ENCODE results near the gene SNRPA. TPM values are rescaled to one million over a fixed set of nuclear protein-coding genes. Genes with fewer than 3 reads are reported as not detected.
A peak's percentile ranks its signal among the peaks of the same experiment; 100 is the strongest.

SNRPA gene
- total RNA-seq (2014; rRNA removed; shearing (Covaris generic)) (315 and 328 TPM in 2 replicates), total RNA-seq (2022) (214 and 244 TPM in 2 replicates), Bru-seq, nascent RNA (percentile 91 among the genes with signal in this experiment), BruChase-seq, experiment 1, labeled RNA remaining after a 6-hour chase (percentile 93 among the genes with signal in this experiment), BruChase-seq, experiment 2, labeled RNA remaining after a 2-hour chase (percentile 88 among the genes with signal in this experiment)
- long read RNA-seq, transcript SNRPA-201 (6 exons, 1,621 nt) = major isoform, 208 of 235 reads
- long read RNA-seq, partial matches to known transcripts = 6 of 235 reads
- long read RNA-seq, other reads (novel, unspliced or antisense) = 19 of 235 reads

DNA sequence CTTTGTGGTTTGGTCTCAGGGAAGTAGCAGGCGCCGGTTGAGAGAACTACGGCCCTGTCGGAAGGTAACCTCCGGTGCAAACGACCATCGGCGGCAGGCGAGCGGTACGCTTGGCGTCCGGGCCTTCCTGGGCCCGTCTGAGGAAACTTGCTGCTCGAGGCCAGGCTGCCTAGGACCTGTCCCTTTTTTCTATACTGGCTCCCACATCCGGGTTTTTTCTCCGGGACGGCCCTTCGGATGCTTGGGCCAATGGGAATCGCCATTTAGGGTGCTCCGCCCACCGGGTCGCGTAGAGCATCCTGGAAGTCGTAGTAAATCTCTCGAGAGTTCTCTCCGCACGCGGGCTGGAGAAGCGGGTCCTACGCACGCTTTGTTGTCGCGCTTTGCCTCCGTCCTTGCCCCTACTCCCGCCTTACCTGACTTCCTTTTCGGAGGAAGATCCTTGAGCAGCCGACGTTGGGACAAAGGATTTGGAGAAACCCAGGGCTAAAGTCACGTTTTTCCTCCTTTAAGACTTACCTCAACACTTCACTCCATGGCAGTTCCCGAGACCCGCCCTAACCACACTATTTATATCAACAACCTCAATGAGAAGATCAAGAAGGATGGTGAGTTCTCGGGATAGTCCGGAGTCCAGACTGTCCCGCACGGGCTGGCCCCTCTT, at the start of gene SNRPA:
SNRPA (plus strand) TSS at position 330 of the 664 bp plus-strand sequence; CDS start at position 536, 206 bp downstream.
- no peak within 1 kb of the TSS; the same call in 1 of the 2 replicates for H2AFZ ChIP-seq (ENCODE audit: low read length)
- CTCF ChIA-PET (ENCODE audit: unreplicated experiment) = interaction anchor here (1.0 kb wide), 1 partner anchor 88 kb away, joined by 3 read pairs; no protein-coding TSS in a partner anchor
- DNase-seq (ENCODE audit: low spot score) = peak; percentile 99
- TF ChIP-seq, protein P1, sequence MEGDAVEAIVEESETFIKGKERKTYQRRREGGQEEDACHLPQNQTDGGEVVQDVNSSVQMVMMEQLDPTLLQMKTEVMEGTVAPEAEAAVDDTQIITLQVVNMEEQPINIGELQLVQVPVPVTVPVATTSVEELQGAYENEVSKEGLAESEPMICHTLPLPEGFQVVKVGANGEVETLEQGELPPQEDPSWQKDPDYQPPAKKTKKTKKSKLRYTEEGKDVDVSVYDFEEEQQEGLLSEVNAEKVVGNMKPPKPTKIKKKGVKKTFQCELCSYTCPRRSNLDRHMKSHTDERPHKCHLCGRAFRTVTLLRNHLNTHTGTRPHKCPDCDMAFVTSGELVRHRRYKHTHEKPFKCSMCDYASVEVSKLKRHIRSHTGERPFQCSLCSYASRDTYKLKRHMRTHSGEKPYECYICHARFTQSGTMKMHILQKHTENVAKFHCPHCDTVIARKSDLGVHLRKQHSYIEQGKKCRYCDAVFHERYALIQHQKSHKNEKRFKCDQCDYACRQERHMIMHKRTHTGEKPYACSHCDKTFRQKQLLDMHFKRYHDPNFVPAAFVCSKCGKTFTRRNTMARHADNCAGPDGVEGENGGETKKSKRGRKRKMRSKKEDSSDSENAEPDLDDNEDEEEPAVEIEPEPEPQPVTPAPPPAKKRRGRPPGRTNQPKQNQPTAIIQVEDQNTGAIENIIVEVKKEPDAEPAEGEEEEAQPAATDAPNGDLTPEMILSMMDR (conservative IDR thresholded peaks at IDR 0.05; ENCODE audit: low read length) = no peak
- no peak for TF ChIP-seq EZH2phosphoT487 (IDR thresholded peaks at IDR 0.05; ENCODE audit: borderline replicate concordance, low read depth, low read length)
- peak within 1 kb of the TSS; percentile 90 for H3K4me2 ChIP-seq (ENCODE audit: low read length)
- intact Hi-C loops (cut with micrococcal nuclease; ENCODE audit: unreplicated experiment) = loop anchor here (1.0 to 5.0 kb wide), 4 partner anchors 26 to 89 kb away; partner anchors contain the start of gene EGLN2
- H3K9me2 ChIP-seq (ENCODE audit: insufficient read depth, low read length) = no peaks in the 10 kb centered on the region
- peak within 1 kb of the TSS; percentile 79 for H3K27ac ChIP-seq (ENCODE audit: low read depth, low read length, poor library complexity, severe bottlenecking)
- H3K4me1 ChIP-seq (ENCODE audit: insufficient read depth, low read length, poor library complexity, severe bottlenecking) = peaks cover 52% of the 10 kb centered on the region
- peaks cover 22% of the 10 kb centered on the region for H4K20me1 ChIP-seq (ENCODE audit: insufficient read depth, low read length)
- POLR2A ChIA-PET = interaction anchor here (0.8 to 3.8 kb wide), 5 partner anchors 10 to 55 kb away, joined by 3 to 29 read pairs (median 4); partner anchors contain the start of gene RAB4B
- H3K79me2 ChIP-seq (ENCODE audit: insufficient read depth, low read depth, low read length) = peaks cover 69% of the 10 kb centered on the region
- H3K9me3 ChIP-seq (ENCODE audit: low read length) = no peaks in the 10 kb centered on the region
- H3K36me3 ChIP-seq (ENCODE audit: insufficient read depth, low read length) = peaks cover 44% of the 10 kb centered on the region
- BruUV-seq (replicated peaks) = no TSS peak
- peak within 1 kb of the TSS; percentile 80 for H3K4me3 ChIP-seq (ENCODE audit: low read depth, low read length, poor library complexity, severe bottlenecking)

DNA sequence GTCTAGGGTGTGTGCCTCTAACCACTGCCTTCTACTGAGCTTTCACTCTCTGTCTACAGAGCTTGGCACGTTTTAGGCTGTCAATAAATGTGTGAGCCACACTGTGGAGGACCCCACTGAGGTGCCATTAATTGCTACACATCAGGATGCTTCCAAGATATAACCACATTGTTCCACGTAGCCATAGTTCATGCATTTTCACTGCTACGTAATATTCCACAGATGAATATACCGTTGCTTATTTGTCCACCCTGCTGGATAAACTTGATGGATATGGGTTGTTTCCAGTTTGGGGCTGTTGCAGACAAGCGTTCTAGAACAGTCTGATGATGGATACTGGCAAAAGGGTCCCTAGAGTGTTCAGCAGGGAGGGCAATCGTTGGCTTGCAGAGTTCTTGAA, 49.2 kb upstream of the SNRPA start:
- Histone ChIP-seq H4K20me1 (ENCODE audit: insufficient read depth, low read length) (no peaks in the 10 kb centered on the region), H3K9me2 (ENCODE audit: insufficient read depth, low read length) (no peaks in the 10 kb centered on the region), H3K4me1 (ENCODE audit: insufficient read depth, low read length, poor library complexity, severe bottlenecking) (no peaks in the 10 kb centered on the region), H3K36me3 (ENCODE audit: insufficient read depth, low read length) (peaks cover 27% of the 10 kb centered on the region), H3K9me3 (ENCODE audit: low read length) (no peaks in the 10 kb centered on the region), H3K4me3 (ENCODE audit: low read depth, low read length, poor library complexity, severe bottlenecking) (no peak overlapping the region), H3K27ac (ENCODE audit: low read depth, low read length, poor library complexity, severe bottlenecking) (no peak overlapping the region), H3K4me2 (ENCODE audit: low read length) (no peak overlapping the region), H2AFZ (ENCODE audit: low read length) (no peak overlapping the region), H3K79me2 (ENCODE audit: insufficient read depth, low read depth, low read length) (no peaks in the 10 kb centered on the region)
- ChIA-PET CTCF (ENCODE audit: unreplicated experiment) (no interaction called here), POLR2A (no interaction called here)
- TF ChIP-seq, protein P1 (conservative IDR thresholded peaks at IDR 0.05; ENCODE audit: low read length) = no peak
- no peak for TF ChIP-seq EZH2phosphoT487 (IDR thresholded peaks at IDR 0.05; ENCODE audit: borderline replicate concordance, low read depth, low read length)
- no peak for DNase-seq (ENCODE audit: low spot score)
- intact Hi-C loops (cut with micrococcal nuclease; ENCODE audit: unreplicated experiment) = no loop called here
- BruUV-seq (replicated peaks) = no TSS peak

Data from OCI-LY7 (cell line).